Measurements from ENCODE around the gene LRFN4.

The LRFN4 gene

DNA sequence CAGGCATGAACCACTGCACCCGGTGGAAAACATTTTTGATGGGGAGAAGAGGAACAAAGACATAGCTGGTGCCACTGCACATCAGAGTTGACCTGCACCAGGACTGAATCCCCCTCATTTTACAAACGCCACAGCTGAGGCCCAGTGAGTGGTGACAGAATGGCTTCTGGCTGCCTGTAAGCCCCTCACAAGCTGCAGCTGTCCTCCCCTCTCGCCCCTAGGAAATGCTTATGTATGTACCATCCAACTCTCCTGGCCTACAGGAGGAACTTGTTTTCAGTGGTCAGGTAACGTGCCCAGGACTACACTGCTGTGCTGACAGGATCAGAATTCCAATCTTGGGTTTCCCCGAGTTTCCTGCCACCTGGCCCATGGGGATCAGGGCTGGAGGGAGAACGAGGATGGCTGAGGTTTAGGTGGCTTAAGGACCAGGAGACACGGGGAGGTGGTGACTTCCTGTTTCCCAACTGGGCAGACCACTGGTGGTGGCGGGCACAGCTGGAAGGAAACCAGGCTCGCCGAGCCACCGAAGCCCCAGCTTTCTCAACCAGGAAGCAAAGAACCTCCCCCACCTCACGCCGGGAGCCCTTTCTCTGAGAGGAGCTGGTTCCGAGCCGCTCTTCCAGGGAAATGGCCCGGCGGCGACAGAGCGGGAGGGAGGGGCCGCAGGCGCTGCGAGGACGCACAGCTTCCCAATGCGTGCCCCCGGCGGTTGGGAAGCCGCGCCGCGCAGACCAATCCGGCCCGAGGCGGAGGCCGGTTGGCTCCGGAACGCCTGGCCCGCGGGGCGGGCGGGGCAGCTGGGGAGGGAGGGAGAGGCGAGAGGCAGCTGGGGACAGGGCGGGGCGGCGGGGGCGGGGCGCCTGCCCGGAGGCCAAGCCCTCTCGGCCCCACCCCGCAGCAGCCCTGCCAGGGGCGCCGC, 1.0 kb upstream of the LRFN4 start:
- in situ Hi-C loops (cut with MboI; ENCODE audit: low sequenced_read_pairs), result no loop called here

DNA sequence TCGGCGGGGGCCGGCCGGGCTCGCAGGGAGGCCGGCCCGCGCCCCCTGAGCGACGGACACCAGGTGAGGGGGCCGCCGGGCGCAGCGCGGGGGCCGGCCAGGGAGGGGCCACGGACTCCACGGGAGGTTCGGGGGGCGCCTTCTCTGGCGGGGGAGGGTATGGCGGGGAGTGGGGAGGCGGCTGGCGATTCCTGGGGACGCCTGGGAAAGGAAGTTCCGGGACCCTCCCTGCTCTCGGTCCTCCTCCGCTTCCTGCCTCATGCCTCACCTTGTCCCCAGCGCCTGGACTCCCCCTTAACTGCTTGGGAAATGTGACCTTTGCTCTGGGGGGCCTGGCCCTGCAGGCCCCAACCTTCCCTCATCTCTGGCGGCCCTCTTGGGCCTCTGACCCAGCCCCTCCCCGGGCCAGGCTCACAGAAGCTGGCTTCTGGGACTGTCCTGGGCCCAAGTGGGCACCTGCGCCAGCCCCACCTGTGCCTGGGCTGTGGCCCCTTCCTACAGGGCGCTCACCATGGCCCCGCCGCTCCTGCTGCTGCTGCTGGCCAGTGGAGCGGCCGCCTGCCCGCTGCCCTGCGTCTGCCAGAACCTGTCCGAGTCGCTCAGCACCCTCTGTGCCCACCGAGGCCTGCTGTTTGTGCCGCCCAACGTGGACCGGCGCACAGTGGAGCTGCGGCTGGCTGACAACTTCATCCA, 516 bp downstream of the LRFN4 start:
- in situ Hi-C loops (cut with MboI; ENCODE audit: low sequenced_read_pairs), result no loop called here

DNA sequence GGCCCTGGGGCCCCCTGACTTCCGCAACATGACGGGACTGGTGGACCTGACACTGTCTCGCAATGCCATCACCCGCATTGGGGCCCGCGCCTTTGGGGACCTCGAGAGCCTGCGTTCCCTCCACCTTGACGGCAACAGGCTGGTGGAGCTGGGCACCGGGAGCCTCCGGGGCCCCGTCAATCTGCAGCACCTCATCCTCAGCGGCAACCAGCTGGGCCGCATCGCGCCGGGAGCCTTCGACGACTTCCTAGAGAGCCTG, 992 bp downstream of the LRFN4 start:
- in situ Hi-C loops (cut with MboI; ENCODE audit: low sequenced_read_pairs), result no loop called here

DNA sequence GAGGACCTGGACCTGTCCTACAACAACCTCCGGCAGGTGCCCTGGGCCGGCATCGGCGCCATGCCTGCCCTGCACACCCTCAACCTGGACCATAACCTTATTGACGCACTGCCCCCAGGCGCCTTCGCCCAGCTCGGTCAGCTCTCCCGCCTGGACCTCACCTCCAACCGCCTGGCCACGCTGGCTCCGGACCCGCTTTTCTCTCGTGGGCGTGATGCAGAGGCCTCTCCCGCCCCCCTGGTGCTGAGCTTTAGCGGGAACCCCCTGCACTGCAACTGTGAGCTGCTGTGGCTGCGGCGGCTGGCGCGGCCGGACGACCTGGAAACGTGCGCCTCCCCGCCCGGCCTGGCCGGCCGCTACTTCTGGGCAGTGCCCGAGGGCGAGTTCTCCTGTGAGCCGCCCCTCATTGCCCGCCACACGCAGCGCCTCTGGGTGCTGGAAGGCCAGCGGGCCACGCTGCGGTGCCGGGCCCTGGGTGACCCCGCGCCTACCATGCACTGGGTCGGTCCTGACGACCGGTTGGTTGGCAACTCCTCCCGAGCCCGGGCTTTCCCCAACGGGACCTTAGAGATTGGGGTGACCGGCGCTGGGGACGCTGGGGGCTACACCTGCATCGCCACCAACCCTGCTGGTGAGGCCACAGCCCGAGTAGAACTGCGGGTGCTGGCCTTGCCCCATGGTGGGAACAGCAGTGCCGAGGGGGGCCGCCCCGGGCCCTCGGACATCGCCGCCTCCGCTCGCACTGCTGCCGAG, 1.5 kb downstream of the LRFN4 start:
- in situ Hi-C loops (cut with MboI; ENCODE audit: low sequenced_read_pairs), result no loop called here

DNA sequence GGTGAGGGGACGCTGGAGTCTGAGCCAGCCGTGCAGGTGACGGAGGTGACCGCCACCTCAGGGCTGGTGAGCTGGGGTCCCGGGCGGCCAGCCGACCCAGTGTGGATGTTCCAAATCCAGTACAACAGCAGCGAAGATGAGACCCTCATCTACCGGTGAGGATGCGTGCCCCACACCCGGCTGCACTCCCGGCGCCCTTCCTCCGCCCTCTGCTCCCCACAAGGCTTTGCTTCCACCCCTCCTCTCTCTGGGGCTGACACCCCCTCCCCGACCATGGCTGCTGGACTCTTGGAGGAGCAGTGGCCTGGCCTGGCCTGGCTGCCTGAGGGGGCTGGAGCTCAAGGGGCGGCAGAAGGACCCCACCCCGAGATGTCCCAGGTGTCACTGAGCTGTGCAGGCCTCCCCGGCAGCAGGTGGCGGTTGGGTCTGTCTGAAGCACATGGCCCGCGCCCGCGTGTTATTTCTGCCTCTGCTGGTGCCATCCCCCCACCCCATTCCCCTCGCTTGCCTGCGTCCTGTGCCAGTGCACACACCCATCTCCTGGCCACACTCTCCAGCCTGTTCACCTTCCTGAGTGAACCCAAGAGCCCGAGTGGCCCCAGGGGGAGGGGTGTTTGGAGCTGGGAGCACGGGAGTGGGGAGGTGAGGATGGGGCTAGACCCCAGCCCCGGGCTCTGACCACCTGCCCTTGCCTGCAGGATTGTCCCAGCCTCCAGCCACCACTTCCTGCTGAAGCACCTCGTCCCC, 2.2 kb downstream of the LRFN4 start:
- in situ Hi-C loops (cut with MboI; ENCODE audit: low sequenced_read_pairs), result no loop called here

DNA sequence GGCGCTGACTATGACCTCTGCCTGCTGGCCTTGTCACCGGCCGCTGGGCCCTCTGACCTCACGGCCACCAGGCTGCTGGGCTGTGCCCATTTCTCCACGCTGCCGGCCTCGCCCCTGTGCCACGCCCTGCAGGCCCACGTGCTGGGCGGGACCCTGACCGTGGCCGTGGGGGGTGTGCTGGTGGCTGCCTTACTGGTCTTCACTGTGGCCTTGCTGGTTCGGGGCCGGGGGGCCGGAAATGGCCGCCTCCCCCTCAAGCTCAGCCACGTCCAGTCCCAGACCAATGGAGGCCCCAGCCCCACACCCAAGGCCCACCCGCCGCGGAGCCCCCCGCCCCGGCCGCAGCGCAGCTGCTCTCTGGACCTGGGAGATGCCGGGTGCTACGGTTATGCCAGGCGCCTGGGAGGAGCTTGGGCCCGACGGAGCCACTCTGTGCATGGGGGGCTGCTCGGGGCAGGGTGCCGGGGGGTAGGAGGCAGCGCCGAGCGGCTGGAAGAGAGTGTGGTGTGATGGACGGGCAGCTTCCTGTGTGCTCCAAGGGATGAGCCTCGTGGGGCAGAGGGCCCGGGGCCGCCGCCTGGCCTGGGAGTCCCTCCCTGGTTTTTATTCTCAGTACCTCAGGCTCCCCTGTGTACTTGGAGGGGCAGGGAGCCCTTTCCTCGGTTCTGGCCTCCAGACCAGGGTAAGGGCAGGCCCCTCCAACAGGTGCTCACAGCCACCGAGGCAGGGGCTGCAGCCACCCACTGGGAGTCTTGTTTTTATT, 3.0 kb downstream of the LRFN4 start:
- in situ Hi-C loops (cut with MboI; ENCODE audit: low sequenced_read_pairs), result no loop called here

DNA sequence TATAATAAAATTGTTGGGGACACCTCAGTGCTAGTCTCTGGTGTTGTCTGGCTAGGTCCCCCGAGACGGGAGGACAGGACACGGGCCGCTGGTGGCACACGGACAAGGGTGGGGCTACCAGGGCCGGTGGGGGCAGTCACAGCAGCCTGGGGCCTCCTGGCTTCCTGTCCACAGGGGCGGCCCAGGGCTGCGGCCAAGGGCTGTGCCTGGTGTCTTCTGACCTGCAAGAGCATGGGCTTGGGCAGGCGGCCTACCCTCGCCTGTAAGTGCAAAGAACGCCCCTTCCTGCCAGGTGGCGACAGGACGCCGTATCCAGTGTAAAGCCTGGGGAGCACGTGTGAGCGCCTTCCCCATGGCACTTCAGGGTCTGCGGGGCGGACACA, 3.6 kb downstream of the LRFN4 start:
- in situ Hi-C loops (cut with MboI; ENCODE audit: low sequenced_read_pairs), result no loop called here

DNA sequence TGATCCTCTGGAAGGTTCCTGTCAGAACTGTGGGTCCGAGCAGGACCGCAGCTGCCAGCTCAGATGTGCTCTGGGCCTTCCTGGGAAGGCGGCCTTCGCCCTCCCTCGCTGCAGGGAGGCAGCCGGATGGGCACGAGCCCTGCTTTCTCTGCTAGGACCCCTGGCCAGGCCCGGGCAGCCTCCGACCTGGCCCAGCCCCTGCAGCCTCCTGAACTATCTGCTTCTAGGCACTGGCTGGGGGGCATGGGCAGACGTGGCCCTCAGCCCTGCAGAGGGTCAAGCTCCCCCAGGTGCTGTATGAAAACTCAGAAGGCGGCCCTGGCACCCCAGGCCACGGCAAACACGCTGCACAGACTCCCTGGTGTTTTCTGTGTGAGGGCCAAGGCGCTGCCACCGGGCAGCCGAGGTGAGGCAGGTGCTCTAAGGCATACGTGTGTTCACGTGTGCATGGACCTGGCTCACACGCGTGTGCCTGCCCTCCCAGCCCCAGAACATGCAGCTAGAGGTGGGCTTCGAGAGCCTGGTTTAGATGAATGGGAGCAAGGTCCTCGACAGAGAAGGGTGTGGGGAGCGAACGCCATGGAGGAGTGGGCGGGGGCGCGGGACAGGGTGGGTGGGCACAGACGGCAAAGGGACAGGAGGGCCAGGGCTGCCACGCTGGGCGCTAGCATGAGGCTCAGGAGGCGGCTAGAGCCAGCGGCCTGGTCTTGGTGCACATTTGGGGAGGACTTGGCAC, 4.3 kb downstream of the LRFN4 start:
- in situ Hi-C loops (cut with MboI; ENCODE audit: low sequenced_read_pairs), result no loop called here

DNA sequence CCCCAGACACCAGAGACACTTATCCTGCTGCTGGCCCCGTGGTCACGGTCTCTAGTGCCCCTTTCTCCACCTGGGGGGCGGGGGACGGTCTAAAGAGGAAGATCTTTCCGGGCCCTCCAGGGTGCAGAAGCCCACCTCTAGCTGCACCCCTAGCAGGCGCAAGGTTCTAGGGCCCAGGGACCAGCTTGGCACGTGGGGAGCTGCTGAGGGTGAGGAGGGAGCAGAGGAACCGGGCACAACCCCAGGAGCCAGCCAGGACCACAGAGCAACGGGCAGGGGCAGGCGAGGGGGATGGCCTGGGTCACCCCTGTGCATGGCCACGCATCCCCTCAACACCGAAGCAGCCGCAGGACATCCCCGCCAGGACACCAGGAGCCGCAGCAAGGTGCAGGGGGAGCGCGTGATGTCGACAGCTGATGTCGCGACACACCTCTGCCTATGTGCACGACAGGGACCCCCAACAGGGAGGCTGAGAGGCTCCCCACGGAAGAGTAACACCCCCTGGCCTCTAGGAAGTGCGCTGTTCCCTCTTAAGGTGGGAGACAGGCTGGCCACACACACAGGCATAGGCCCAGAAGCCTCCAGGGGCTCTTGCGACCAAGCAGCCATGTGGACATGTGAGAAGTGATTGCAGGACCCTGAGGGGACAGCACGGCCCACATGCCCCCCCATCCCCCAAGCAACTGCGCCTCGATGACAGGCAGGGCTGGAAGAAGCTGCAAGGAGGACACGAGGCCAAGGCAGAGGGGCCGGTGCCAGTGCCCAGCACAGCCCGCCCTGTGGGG, 5.1 kb downstream of the LRFN4 start:
- in situ Hi-C loops (cut with MboI; ENCODE audit: low sequenced_read_pairs), result no loop called here

DNA sequence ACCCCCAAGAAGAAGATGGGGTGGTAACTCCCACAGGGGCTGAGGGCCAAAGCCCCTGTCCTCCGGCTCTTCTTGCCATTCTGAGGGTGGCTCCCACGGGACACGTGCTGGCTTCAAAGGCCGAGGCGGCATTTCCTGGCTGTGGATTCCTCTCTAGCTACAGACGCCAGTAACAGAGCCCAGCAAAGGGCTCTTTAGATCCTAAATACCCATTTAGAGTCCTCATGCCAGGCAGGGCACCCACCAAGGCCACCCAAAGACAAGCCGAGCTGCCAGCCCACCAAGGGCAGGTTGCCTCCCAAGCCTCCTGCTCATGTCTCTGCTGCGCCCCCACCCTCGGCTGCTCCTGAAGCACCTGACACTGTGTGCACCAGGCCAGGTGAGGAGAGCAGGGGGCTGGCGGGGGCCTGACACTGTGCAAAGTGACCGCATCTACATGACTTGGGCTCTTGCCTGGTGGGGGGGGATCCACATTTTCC, 5.7 kb downstream of the LRFN4 start:
- in situ Hi-C loops (cut with MboI; ENCODE audit: low sequenced_read_pairs), result no loop called here

DNA sequence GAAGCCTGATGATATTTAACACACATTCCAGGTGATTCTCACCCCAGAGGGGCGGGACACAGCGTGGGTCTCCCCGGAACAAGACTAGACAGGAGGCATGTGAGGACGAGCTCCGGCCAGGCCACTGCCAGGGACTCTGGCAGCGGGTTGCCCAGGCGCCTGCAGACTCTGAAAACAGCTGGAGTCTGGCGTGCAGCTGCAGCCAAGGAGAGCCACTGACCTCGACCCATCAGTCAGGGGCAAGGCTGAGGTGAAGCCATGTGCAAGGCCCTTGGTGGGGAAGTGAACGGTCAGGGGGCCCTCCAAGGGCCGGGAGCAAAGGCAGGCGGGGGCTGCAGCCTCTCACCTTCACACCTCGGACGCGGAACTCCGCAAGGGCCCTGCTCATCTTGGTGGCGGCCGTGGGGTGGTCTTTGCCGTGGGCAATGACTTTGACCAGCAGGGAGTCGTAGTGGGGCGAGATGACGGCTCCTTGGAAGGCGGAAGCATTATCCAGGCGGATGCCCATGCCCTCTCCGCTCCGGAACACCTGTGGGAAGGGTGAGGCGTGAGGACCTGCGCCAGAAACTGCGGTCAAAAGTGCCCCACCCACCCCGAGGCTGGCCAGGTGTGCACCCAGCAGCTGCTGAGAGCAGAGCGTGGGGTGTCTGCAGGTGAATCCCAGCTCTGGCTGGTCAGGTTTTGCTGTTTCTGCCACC, 6.7 kb downstream of the LRFN4 start:
- in situ Hi-C loops (cut with MboI; ENCODE audit: low sequenced_read_pairs), result no loop called here

DNA sequence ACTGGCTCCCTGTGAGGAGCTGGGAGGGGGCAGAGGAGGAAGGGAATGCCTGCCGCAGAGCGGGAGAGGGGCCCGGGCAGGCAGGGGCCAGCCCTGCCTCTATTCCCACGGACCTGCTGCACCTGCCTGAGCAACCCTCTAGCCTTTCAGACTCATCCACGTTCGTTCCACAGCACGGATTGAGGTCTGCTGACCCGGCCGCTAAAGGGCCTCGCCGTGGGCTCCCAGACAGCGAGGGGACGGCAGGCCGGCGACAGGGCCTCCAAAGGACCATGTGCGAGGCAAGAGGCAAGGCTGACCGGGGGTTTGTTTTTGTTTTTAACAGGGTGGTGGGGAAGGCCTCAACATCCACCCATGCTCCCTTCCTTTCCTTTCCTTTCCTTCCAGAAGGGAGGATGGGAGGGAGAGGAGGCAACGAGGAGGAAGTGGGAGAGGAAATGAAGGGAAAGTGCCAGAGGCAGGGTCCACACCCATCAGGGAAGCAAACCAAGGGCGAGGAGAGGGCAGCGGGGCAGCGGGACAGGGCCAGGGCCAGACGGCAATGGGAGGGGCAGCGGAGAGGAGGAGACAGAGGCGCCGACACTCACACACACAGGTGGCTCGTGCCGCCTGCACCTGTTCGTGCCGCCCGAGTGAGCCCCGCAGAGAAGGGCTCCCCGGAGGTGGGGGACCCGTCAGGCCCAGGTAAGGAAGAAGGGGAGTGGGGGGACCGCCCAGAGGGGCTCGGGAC, 7.5 kb downstream of the LRFN4 start:
- in situ Hi-C loops (cut with MboI; ENCODE audit: low sequenced_read_pairs), result no loop called here

DNA sequence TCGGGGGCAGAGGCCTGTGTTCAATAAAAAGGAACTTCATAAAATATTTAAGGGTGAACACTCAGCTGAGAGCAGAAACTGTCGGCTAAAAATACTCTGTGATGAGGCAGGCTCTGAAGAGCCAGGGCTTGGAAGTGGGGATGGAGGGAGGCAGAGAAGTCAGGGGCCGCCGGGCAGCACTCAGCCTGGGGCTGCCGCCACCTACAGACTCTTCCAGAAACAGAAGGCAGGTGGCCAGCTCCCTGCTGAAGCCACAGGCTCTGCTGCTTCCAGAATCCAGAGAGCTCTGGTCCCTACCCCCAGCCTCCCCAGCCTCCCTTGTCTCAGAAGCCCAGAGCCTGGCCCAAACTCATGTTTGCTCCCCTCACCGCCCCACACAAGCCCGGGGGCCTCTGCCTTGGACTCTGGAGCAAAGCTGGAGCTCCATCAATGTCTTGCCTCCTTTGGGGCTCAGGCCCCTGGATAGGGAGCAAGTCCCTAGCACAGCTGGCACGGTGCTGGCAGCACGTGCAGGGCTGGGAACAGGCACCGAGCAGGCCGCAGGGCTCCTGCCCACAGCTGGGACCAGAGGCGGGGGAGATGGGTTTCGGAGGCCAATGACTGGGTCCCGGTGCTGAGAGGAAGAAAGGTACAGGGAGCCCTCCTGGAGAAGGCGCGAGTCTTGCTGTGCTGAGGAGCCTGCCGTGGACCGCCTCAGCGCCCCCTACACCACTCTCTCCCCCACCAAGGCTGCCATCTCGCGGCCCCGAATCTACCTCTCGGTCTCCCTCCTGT, 8.2 kb downstream of the LRFN4 start:
- in situ Hi-C loops (cut with MboI; ENCODE audit: low sequenced_read_pairs), result no loop called here

DNA sequence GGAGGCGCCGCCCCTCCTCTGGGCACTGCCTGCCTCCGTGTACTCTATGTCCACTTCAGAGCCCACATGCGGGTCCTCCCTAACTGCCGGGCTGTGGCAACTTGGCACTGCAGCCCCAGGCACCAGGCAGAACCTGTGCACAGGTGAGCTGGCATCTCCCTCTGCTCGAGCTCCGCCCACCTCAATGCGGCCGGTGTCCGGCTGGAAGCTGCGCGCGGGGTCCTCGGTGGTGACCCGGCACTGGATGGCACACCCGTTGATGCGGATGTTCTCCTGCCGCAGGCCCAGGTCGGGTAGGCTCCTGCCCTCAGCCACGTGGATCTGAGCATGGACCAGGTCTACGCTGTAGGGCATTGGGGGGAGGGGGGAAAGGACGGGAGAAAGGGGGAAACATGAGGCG, 9.1 kb downstream of the LRFN4 start:
- in situ Hi-C loops (cut with MboI; ENCODE audit: low sequenced_read_pairs), result no loop called here

DNA sequence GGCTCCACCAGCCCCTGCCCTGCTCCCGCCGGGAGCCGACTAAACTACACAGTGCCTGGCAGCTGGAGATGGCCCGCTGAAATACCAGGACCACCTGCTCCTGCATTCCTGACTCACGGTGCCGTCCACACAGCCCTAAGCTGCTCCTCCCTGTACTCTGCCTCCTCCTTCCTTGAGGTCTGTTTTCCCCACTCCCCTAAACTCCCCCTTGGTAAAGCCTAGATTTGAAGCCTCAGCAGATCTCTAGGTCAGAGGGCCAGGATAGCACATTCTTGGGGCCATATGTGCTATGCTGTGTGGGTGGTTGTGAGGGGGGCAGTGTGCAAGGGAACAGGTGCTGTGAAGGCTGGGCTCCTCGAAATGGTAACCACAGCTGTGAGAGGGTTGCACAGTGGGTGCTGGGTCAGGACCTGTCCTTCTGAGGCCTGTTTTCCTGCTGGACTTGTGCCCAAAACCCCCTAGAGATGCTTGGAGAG, 9.7 kb downstream of the LRFN4 start:
- in situ Hi-C loops (cut with MboI; ENCODE audit: low sequenced_read_pairs), result no loop called here

DNA sequence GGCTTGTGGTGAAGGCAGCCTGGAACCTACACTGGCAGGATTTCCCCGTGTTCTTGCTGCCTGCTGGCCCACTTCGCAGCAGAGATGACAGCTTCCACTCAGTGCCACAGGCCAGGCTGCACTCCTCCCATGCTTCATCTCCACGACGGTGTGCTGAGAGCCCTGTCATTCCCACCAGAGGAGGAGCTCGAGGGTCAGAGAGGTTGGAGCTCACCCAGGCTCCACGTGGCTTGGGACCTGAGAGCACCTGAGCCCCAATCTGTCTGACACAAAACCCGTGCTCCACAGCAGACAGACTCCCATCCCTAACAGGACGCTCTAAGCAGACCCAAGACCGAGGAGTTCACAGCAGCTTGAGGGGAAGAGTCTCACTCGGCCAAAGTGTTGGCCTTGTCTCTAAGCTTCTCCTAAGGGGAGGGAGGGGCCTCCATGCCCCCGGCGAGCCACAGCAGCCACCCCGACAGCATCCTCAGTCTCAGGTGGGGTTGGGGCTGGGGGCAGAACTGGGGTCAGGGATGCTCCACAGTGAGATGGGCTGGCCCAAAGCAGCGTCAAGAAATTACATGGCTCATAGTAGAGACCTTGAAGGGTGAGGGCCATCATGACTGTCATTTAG, 10.7 kb downstream of the LRFN4 start:
- in situ Hi-C loops (cut with MboI; ENCODE audit: low sequenced_read_pairs), result no loop called here
